Natural killer cell (primary cell): ENCODE results near the gene RIMBP2. TPM values are rescaled to one million over a fixed set of nuclear protein-coding genes. Genes with fewer than 3 reads are reported as not detected.

ENCODE experiments used
- ATAC-seq, 3 donors: fragments of 150-1000 bp in 2 of 3; fragments of 200-7000 bp in 1 of 3; cut with Tn5 transposase; 1 replicate in 1 of 3; 2 replicates in 2 of 3; pipeline ENCODE4 v1.10.0; 2021; ENCODE audit warnings: mild to moderate bottlenecking in 2 of 3, moderate library complexity in 2 of 3
- DNase-seq, 2 donors: peaks; one replicate each; pipeline versions ENCODE4 v3.0.0 to v3.0.0-alpha.2; 2013 to 2021; ENCODE audit warnings: mixed read lengths in 1 of 2
- H3K27ac ChIP-seq: one replicate; pipeline ENCODE4 v1.5.1; 2013; ENCODE audit warnings: mild to moderate bottlenecking, low read length
- H3K27me3 ChIP-seq: one replicate; pipeline ENCODE4 v1.6.1; 2013; ENCODE audit warnings: low read length; ENCODE audit not compliant: control insufficient read depth, insufficient read depth
- H3K36me3 ChIP-seq: one replicate; pipeline ENCODE4 v1.6.1; 2013; ENCODE audit warnings: low read length; ENCODE audit not compliant: control insufficient read depth, insufficient read depth
- H3K4me1 ChIP-seq: one replicate; pipeline ENCODE4 v1.6.1; 2013; ENCODE audit warnings: low read length; ENCODE audit not compliant: control insufficient read depth, insufficient read depth
- H3K4me3 ChIP-seq: one replicate; pipeline ENCODE4 v1.5.1; 2013; ENCODE audit warnings: low read length
- H3K9me3 ChIP-seq: one replicate; pipeline ENCODE4 v1.6.1; 2013; ENCODE audit warnings: low read length; ENCODE audit not compliant: control insufficient read depth, insufficient read depth
- H3K27ac Mint-ChIP-seq, 2 donors: one replicate each; pipeline ENCODE4 v1.8.0; 2022; ENCODE audit warnings: mild to moderate bottlenecking in 2 of 2, mixed read lengths in 2 of 2, moderate library complexity in 1 of 2
- H3K27me3 Mint-ChIP-seq, 2 donors: one replicate each; pipeline ENCODE4 v1.8.0; 2022; ENCODE audit warnings: low read depth in 2 of 2, mixed read lengths in 2 of 2
- H3K36me3 Mint-ChIP-seq: one replicate; pipeline ENCODE4 v1.8.0; 2022; ENCODE audit warnings: mixed read lengths
- H3K4me1 Mint-ChIP-seq, 2 donors: one replicate each; pipeline ENCODE4 v1.8.0; 2022; ENCODE audit warnings: mixed read lengths in 2 of 2
- H3K4me3 Mint-ChIP-seq: one replicate; pipeline ENCODE4 v1.8.0; 2022; ENCODE audit warnings: mild to moderate bottlenecking, moderate library complexity, mixed read lengths
- H3K9me3 Mint-ChIP-seq, 2 donors: one replicate each; pipeline ENCODE4 v1.8.0; 2022; ENCODE audit warnings: mixed read lengths in 2 of 2
- CTCF ChIP-seq: fragments of 200-600 bp; IDR thresholded peaks from one replicate; pipeline ENCODE4 v1.8.0; 2022; ENCODE audit warnings: antibody characterized with exemption
- WGBS: methylation state at CpG from one replicate; pipeline ENCODE4 v1.1.7; 2013; ENCODE audit warnings: missing lambda C conversion rate; ENCODE audit not compliant: insufficient coverage; 5-methylcytosine and 5-hydroxymethylcytosine counted together
- intact Hi-C: fragments of 100-400 bp; cut with micrococcal nuclease; formaldehyde crosslinking; loops from one replicate; pipeline ENCODE4 v1.14.2; 2022
- total RNA-seq, 4 donors: library from RNA; stranded (reverse); fragments of 120-200 nt in 1 of 4; gene quantifications; one replicate each; pipeline versions ENCODE4 v1.2.3 to v1.2.4, GENCODE V29; 2013 to 2022

RIMBP2 gene
- total RNA-seq, 3 donors from 2014 or later (not counting 1 experiment from before 2014, with no cell fraction given), result not detected

- no peaks in the 10 kb centered on the region for H3K36me3 ChIP-seq
- H3K4me3 Mint-ChIP-seq, result no peak overlapping the region
- H3K4me1 ChIP-seq, result no peaks in the 10 kb centered on the region
- H3K4me1 Mint-ChIP-seq, result no peaks in the 10 kb centered on the region
- H3K27ac Mint-ChIP-seq, result no peak overlapping the region
- ATAC-seq (no peak), DNase-seq (peak in 1 of 2 donors; percentile 2)
- 91% methylated on average over 51 of the region's 51 CpGs for WGBS
- no peak overlapping the region for H3K27ac ChIP-seq
- no peak for TF ChIP-seq CTCF
- no peaks in the 10 kb centered on the region for H3K9me3 Mint-ChIP-seq
- no peaks in the 10 kb centered on the region for H3K9me3 ChIP-seq
- no peaks in the 10 kb centered on the region for H3K27me3 ChIP-seq
- intact Hi-C loops, result no loop called here
- H3K36me3 Mint-ChIP-seq, result no peaks in the 10 kb centered on the region
- no peaks in the 10 kb centered on the region for H3K27me3 Mint-ChIP-seq
- no peak overlapping the region for H3K4me3 ChIP-seq
Observed at GRCh38 chr12:130423991-130424857, 291.9 kb downstream of the RIMBP2 start.

DNA sequence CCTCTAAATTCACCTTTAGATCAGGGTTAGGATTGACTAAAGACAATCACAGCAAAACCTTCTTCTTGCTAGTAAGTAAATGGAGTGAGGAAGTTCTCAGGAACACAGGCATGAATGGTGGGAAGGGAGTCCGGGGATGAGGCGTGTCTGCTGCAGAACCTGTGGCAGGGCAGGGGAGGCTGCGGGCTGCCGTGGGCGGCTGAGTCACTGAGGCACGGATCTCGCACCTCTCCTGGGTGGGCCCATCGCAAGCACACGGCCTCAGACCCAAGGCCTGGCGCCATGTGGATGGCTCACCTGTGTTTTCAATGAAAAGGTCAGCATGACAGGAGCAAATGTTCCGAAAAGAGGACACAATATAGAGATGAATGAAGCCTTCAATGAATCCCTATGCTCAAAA lies 293.0 kb downstream of the RIMBP2 start:
- no peak for ATAC-seq
- no peaks in the 10 kb centered on the region for H3K27me3 ChIP-seq
- no peak for DNase-seq
- intact Hi-C loops, result no loop called here
- no peaks in the 10 kb centered on the region for H3K9me3 ChIP-seq
- WGBS, result 91% methylated on average over 11 of the region's 11 CpGs
- H3K27ac ChIP-seq, result no peak overlapping the region
- no peaks in the 10 kb centered on the region for H3K4me1 ChIP-seq
- H3K4me1 Mint-ChIP-seq, result no peaks in the 10 kb centered on the region
- H3K4me3 Mint-ChIP-seq, result no peak overlapping the region
- H3K27ac Mint-ChIP-seq, result no peak overlapping the region
- H3K9me3 Mint-ChIP-seq, result no peaks in the 10 kb centered on the region
- TF ChIP-seq CTCF, result no peak
- H3K36me3 Mint-ChIP-seq, result no peaks in the 10 kb centered on the region
- no peak overlapping the region for H3K4me3 ChIP-seq
- H3K27me3 Mint-ChIP-seq, result no peaks in the 10 kb centered on the region
- H3K36me3 ChIP-seq, result no peaks in the 10 kb centered on the region

DNA sequence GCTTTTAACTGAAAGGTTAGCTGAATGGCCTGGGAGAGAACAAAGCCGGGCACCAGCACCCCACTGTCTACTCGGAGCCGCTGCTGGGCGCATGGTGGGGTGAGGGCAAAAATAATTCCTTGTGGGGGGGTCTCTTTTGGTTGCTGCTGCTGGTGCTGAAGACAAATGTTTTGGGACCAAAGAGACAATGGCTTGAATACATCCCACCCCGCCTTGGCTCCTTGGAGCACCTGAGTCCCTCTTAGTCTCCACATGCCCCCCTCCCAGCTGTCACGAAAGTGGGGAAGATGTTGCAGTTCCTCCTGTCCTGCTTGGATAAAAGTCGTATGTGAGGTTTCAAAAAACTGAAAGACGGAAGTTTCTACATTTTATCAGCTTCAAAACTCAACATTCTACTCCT lies 293.4 kb downstream of the RIMBP2 start:
- Mint-ChIP-seq H3K36me3 (no peaks in the 10 kb centered on the region), H3K4me1 (no peaks in the 10 kb centered on the region), H3K27me3 (no peaks in the 10 kb centered on the region), H3K9me3 (no peaks in the 10 kb centered on the region), H3K4me3 (no peak overlapping the region), H3K27ac (no peak overlapping the region)
- no peak for TF ChIP-seq CTCF
- Histone ChIP-seq H3K36me3 (no peaks in the 10 kb centered on the region), H3K27me3 (no peaks in the 10 kb centered on the region), H3K9me3 (no peaks in the 10 kb centered on the region), H3K27ac (no peak overlapping the region), H3K4me1 (no peaks in the 10 kb centered on the region), H3K4me3 (no peak overlapping the region)
- DNase-seq (peak in 1 of 2 donors; percentile 4), ATAC-seq (no peak)
- 85% methylated on average over 6 of the region's 8 CpGs for WGBS
- intact Hi-C loops, result no loop called here

DNA sequence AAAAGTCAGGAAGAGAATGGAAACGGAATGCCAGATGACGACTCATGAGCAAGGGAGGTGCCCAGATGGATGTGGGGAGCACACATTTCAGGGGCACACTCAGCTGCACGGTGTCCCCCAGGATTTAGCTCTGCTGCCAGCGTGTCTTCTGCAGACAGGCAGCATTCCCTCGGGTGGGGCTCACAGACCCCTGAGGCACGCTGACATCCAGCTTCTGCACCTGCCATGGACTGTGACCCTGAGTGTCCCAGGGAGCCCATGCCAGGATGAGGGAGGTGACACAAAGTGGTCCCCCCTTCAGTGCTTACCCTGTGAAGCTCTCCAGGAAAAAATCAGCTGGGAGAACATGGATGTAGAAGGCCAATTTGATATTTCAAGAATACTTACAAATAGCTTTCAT lies 294.2 kb downstream of the RIMBP2 start:
- H3K27me3 Mint-ChIP-seq, result no peaks in the 10 kb centered on the region
- no peaks in the 10 kb centered on the region for H3K27me3 ChIP-seq
- 73% methylated on average over 6 of the region's 6 CpGs for WGBS
- DNase-seq (peak in 1 of 2 donors; percentile 3), ATAC-seq (no peak)
- H3K9me3 Mint-ChIP-seq, result no peaks in the 10 kb centered on the region
- H3K4me1 Mint-ChIP-seq, result no peaks in the 10 kb centered on the region
- no peaks in the 10 kb centered on the region for H3K4me1 ChIP-seq
- no peak overlapping the region for H3K27ac ChIP-seq
- H3K4me3 Mint-ChIP-seq, result no peak overlapping the region
- H3K27ac Mint-ChIP-seq, result no peak overlapping the region
- H3K36me3 ChIP-seq, result no peaks in the 10 kb centered on the region
- H3K9me3 ChIP-seq, result no peaks in the 10 kb centered on the region
- intact Hi-C loops, result no loop called here
- no peak for TF ChIP-seq CTCF
- no peaks in the 10 kb centered on the region for H3K36me3 Mint-ChIP-seq
- no peak overlapping the region for H3K4me3 ChIP-seq
